ENCODE data around the gene THADA. TPM values are rescaled to one million over a fixed set of nuclear protein-coding genes. Genes with fewer than 3 reads are reported as not detected.

Gene THADA
- total RNA-seq, 1 donor: 39.4 TPM

- Histone ChIP-seq H3K4me3 (ENCODE audit: insufficient read depth, low read length) (no peak overlapping the region), H3K79me2 (ENCODE audit: insufficient read depth, low read length) (no peaks in the 10 kb centered on the region), H2AFZ (ENCODE audit: low read length) (no peak overlapping the region), H3K9me3 (ENCODE audit: low read depth, low read length) (no peaks in the 10 kb centered on the region), H3K27ac (ENCODE audit: low read depth, low read length) (no peak overlapping the region), H3K27me3 (ENCODE audit: insufficient read depth, low read length) (no peaks in the 10 kb centered on the region), H3K4me2 (ENCODE audit: insufficient read depth, low read length) (no peak overlapping the region), H3K36me3 (ENCODE audit: insufficient read depth, low read length) (peaks cover 61% of the 10 kb centered on the region), H4K20me1 (ENCODE audit: insufficient read depth, low read length) (no peaks in the 10 kb centered on the region), H3K4me1 (ENCODE audit: insufficient read depth, low read length) (peaks cover 5% of the 10 kb centered on the region)
- TF ChIP-seq CTCF (IDR thresholded peaks at IDR 0.05; ENCODE audit: extremely low read depth, low read depth, low read length): no peak
- DNase-seq (ENCODE audit: insufficient read length, low spot score, missing footprints): no peak
Observed at GRCh38 chr2:43579275-43579981, 16.4 kb downstream of the THADA start.

GRCh38 chr2:43576981-43577892 is 18.6 kb downstream of the THADA start:
- H3K4me3 ChIP-seq (ENCODE audit: insufficient read depth, low read length): no peak overlapping the region
- TF ChIP-seq CTCF (IDR thresholded peaks at IDR 0.05; ENCODE audit: extremely low read depth, low read depth, low read length): peak; percentile 91
- no peaks in the 10 kb centered on the region for H3K79me2 ChIP-seq (ENCODE audit: insufficient read depth, low read length)
- H3K27me3 ChIP-seq (ENCODE audit: insufficient read depth, low read length): no peaks in the 10 kb centered on the region
- no peaks in the 10 kb centered on the region for H3K9me3 ChIP-seq (ENCODE audit: low read depth, low read length)
- H3K36me3 ChIP-seq (ENCODE audit: insufficient read depth, low read length): peaks cover 66% of the 10 kb centered on the region
- H2AFZ ChIP-seq (ENCODE audit: low read length): no peak overlapping the region
- peak overlapping the region; percentile 46 for H3K27ac ChIP-seq (ENCODE audit: low read depth, low read length)
- H4K20me1 ChIP-seq (ENCODE audit: insufficient read depth, low read length): no peaks in the 10 kb centered on the region
- H3K4me2 ChIP-seq (ENCODE audit: insufficient read depth, low read length): peak overlapping the region; percentile 4
- peak; percentile 43 for DNase-seq (ENCODE audit: insufficient read length, low spot score, missing footprints)
- H3K4me1 ChIP-seq (ENCODE audit: insufficient read depth, low read length): peaks cover 5% of the 10 kb centered on the region

- DNase-seq (ENCODE audit: insufficient read length, low spot score, missing footprints): no peak
- no peaks in the 10 kb centered on the region for H3K79me2 ChIP-seq (ENCODE audit: insufficient read depth, low read length)
- peaks cover 59% of the 10 kb centered on the region for H3K36me3 ChIP-seq (ENCODE audit: insufficient read depth, low read length)
Observed at GRCh38 chr2:43572244-43572643, 23.6 kb downstream of the THADA start.

More at GRCh38 chr2:43572244-43572643, 23.6 kb downstream of the THADA start:
- no peak overlapping the region for H3K27ac ChIP-seq (ENCODE audit: low read depth, low read length)
- H2AFZ ChIP-seq (ENCODE audit: low read length): no peak overlapping the region
- no peak overlapping the region for H3K4me3 ChIP-seq (ENCODE audit: insufficient read depth, low read length)
- H3K4me2 ChIP-seq (ENCODE audit: insufficient read depth, low read length): no peak overlapping the region
- H3K9me3 ChIP-seq (ENCODE audit: low read depth, low read length): no peaks in the 10 kb centered on the region
- H3K4me1 ChIP-seq (ENCODE audit: insufficient read depth, low read length): peaks cover 13% of the 10 kb centered on the region
- H3K27me3 ChIP-seq (ENCODE audit: insufficient read depth, low read length): no peaks in the 10 kb centered on the region
- TF ChIP-seq CTCF (IDR thresholded peaks at IDR 0.05; ENCODE audit: extremely low read depth, low read depth, low read length): no peak
- no peaks in the 10 kb centered on the region for H4K20me1 ChIP-seq (ENCODE audit: insufficient read depth, low read length)

Measured in osteoblast (primary cell).